ENCODE results near the gene MRPL24.
A peak's percentile ranks its signal among the peaks of the same experiment; 100 is the strongest.
"Not testable (repeated sequence)": the region's sequence is repeated elsewhere in the genome, so short reads cannot be mapped to it uniquely, and the experiment has no call there.

MRPL24 gene

GRCh38 chr1:156740741-156741480 is at the start of gene MRPL24:
Gene MRPL24 (minus strand): TSS chr1:156741088. CDS start chr1:156738704, 2,384 bp downstream.
- DNase-seq (ENCODE audit: low spot score), result peak; percentile 99

- no peak for DNase-seq (ENCODE audit: low spot score)
Measured at GRCh38 chr1:156789621-156790318, 48.9 kb upstream of the MRPL24 start.

GRCh38 chr1:156788136-156788535 is 47.2 kb upstream of the MRPL24 start:
- DNase-seq (ENCODE audit: low spot score), result no peak

- DNase-seq (ENCODE audit: low spot score), result no peak
Measured at GRCh38 chr1:156786640-156787039, 45.8 kb upstream of the MRPL24 start.

- DNase-seq (ENCODE audit: low spot score), result no peak
Measured at GRCh38 chr1:156785458-156785857, 44.6 kb upstream of the MRPL24 start.

GRCh38 chr1:156781585-156782186 is 40.8 kb upstream of the MRPL24 start:
- DNase-seq (ENCODE audit: low spot score), result no peak

GRCh38 chr1:156777573-156777972 is 36.7 kb upstream of the MRPL24 start:
- DNase-seq (ENCODE audit: low spot score), result no peak

- no peak for DNase-seq (ENCODE audit: low spot score)
Measured at GRCh38 chr1:156776942-156777341, 36.1 kb upstream of the MRPL24 start.

GRCh38 chr1:156775799-156776198 is 34.9 kb upstream of the MRPL24 start:
- no peak for DNase-seq (ENCODE audit: low spot score)

GRCh38 chr1:156773607-156774006 is 32.7 kb upstream of the MRPL24 start:
- no peak for DNase-seq (ENCODE audit: low spot score)

GRCh38 chr1:156772728-156773497 is 32.0 kb upstream of the MRPL24 start:
- DNase-seq (ENCODE audit: low spot score), result no peak

- DNase-seq (ENCODE audit: low spot score), result no peak
Measured at GRCh38 chr1:156772222-156772621, 31.3 kb upstream of the MRPL24 start.

GRCh38 chr1:156768610-156769295 is 27.9 kb upstream of the MRPL24 start:
- DNase-seq (ENCODE audit: low spot score), result no peak

- DNase-seq (ENCODE audit: low spot score), result no peak
Measured at GRCh38 chr1:156767879-156768604, 27.2 kb upstream of the MRPL24 start.

- DNase-seq (ENCODE audit: low spot score), result peak; percentile 99
Measured at GRCh38 chr1:156767101-156767878, 26.4 kb upstream of the MRPL24 start, which contains the start of gene PRCC. Gene PRCC (plus strand): TSS chr1:156767535. CDS start chr1:156767772, 237 bp downstream.

GRCh38 chr1:156766298-156767100 is 25.6 kb upstream of the MRPL24 start:
- no peak for DNase-seq (ENCODE audit: low spot score)

- DNase-seq (ENCODE audit: low spot score), result no peak
Measured at GRCh38 chr1:156765666-156766065, 24.8 kb upstream of the MRPL24 start.

- not testable (repeated sequence) for DNase-seq (ENCODE audit: low spot score)
Measured at GRCh38 chr1:156765136-156765535, 24.2 kb upstream of the MRPL24 start.

GRCh38 chr1:156760796-156761104 is 19.9 kb upstream of the MRPL24 start:
- no peak for DNase-seq (ENCODE audit: low spot score)
